NCI-H748 treated with DMSO at 0.1 percent for 48 hours (cell line): ENCODE measurements around the gene SGMS1.
"Not testable (repeated sequence)": the region's sequence is repeated elsewhere in the genome, so short reads cannot be mapped to it uniquely, and the experiment has no call there.

Experiments used
- DNase-seq: peaks from one replicate; lab custom pipeline; 2025; lab: John Stamatoyannopoulos, UW

The SGMS1 gene

GRCh38 chr10:50536617-50537240 lies 87.0 kb downstream of the SGMS1 start:
- DNase-seq: no peak

- DNase-seq: not testable (repeated sequence)
These were observed 88.9 kb downstream of the SGMS1 start for GRCh38 chr10:50534748-50535376.

- DNase-seq: no peak
These were observed 90.5 kb downstream of the SGMS1 start for GRCh38 chr10:50533296-50533695.

- no peak for DNase-seq
These were observed 92.2 kb downstream of the SGMS1 start for GRCh38 chr10:50531388-50532077.

- DNase-seq: no peak
These were observed 94.1 kb downstream of the SGMS1 start for GRCh38 chr10:50529660-50530059.

- DNase-seq: no peak
These were observed 95.5 kb downstream of the SGMS1 start for GRCh38 chr10:50528206-50528605.

- no peak for DNase-seq
These were observed 96.2 kb downstream of the SGMS1 start for GRCh38 chr10:50527442-50528043.

GRCh38 chr10:50526185-50526584 lies 97.6 kb downstream of the SGMS1 start:
- no peak for DNase-seq

GRCh38 chr10:50523357-50523756 lies 100.4 kb downstream of the SGMS1 start:
- no peak for DNase-seq

GRCh38 chr10:50522908-50523307 lies 100.8 kb downstream of the SGMS1 start:
- no peak for DNase-seq

- no peak for DNase-seq
These were observed 103.6 kb downstream of the SGMS1 start for GRCh38 chr10:50520115-50520514.

- no peak for DNase-seq
These were observed 106.1 kb downstream of the SGMS1 start for GRCh38 chr10:50517626-50518025.

- no peak for DNase-seq
These were observed 107.6 kb downstream of the SGMS1 start for GRCh38 chr10:50516171-50516570.

- DNase-seq: no peak
These were observed 108.3 kb downstream of the SGMS1 start for GRCh38 chr10:50515420-50515819.

GRCh38 chr10:50514995-50515394 lies 108.8 kb downstream of the SGMS1 start:
- DNase-seq: no peak

GRCh38 chr10:50513956-50514355 lies 109.8 kb downstream of the SGMS1 start:
- DNase-seq: no peak

- DNase-seq: no peak
These were observed 110.9 kb downstream of the SGMS1 start for GRCh38 chr10:50512743-50513416.

GRCh38 chr10:50512214-50512595 lies 111.6 kb downstream of the SGMS1 start:
- no peak for DNase-seq

- DNase-seq: no peak
These were observed 112.1 kb downstream of the SGMS1 start for GRCh38 chr10:50511492-50512213.

- DNase-seq: no peak
These were observed 113.0 kb downstream of the SGMS1 start for GRCh38 chr10:50510517-50511473.
